ENCODE data around the gene NR2F1. TPM values are rescaled to one million over a fixed set of nuclear protein-coding genes. Genes with fewer than 3 reads are reported as not detected.
"Not testable (repeated sequence)": the region's sequence is repeated elsewhere in the genome, so short reads cannot be mapped to it uniquely, and the experiment has no call there.

Gene NR2F1
- total RNA-seq (2014; rRNA removed; shearing (Covaris generic)) (not detected in 2 replicates), total RNA-seq (2022) (not detected in 2 replicates), Bru-seq, nascent RNA (not detected), BruChase-seq, experiment 1, labeled RNA remaining after a 6-hour chase (percentile 15 among the genes with signal in this experiment), BruChase-seq, experiment 2, labeled RNA remaining after a 2-hour chase (percentile 17 among the genes with signal in this experiment)
- long read RNA-seq: 0 reads

- Histone ChIP-seq H3K9me2 (ENCODE audit: insufficient read depth, low read length) (no peaks in the 10 kb centered on the region), H3K4me1 (ENCODE audit: insufficient read depth, low read length, poor library complexity, severe bottlenecking) (no peaks in the 10 kb centered on the region), H3K79me2 (ENCODE audit: insufficient read depth, low read depth, low read length) (no peaks in the 10 kb centered on the region), H3K4me3 (ENCODE audit: low read depth, low read length, poor library complexity, severe bottlenecking) (no peak within 1 kb of the TSS), H3K27ac (ENCODE audit: low read depth, low read length, poor library complexity, severe bottlenecking) (no peak within 1 kb of the TSS), H2AFZ (ENCODE audit: low read length) (no peak within 1 kb of the TSS), H4K20me1 (ENCODE audit: insufficient read depth, low read length) (no peaks in the 10 kb centered on the region), H3K36me3 (ENCODE audit: insufficient read depth, low read length) (no peaks in the 10 kb centered on the region), H3K4me2 (ENCODE audit: low read length) (no peak within 1 kb of the TSS; the same call in 1 of the 2 replicates), H3K9me3 (ENCODE audit: low read length) (no peaks in the 10 kb centered on the region)
- intact Hi-C loops (cut with micrococcal nuclease; ENCODE audit: unreplicated experiment): loop anchor here (5.0 kb wide), 2 partner anchors 334 to 1154 kb away; no protein-coding TSS in a partner anchor
- BruUV-seq (replicated peaks): no TSS peak
- POLR2A ChIA-PET: interaction anchor here (0.7 kb wide), 3 partner anchors 110 to 879 kb away, joined by 4 to 7 read pairs (median 5); no protein-coding TSS in a partner anchor
- no peak for DNase-seq (ENCODE audit: low spot score)
- CTCF ChIA-PET (ENCODE audit: unreplicated experiment): no interaction called here
- TF ChIP-seq, protein P1, sequence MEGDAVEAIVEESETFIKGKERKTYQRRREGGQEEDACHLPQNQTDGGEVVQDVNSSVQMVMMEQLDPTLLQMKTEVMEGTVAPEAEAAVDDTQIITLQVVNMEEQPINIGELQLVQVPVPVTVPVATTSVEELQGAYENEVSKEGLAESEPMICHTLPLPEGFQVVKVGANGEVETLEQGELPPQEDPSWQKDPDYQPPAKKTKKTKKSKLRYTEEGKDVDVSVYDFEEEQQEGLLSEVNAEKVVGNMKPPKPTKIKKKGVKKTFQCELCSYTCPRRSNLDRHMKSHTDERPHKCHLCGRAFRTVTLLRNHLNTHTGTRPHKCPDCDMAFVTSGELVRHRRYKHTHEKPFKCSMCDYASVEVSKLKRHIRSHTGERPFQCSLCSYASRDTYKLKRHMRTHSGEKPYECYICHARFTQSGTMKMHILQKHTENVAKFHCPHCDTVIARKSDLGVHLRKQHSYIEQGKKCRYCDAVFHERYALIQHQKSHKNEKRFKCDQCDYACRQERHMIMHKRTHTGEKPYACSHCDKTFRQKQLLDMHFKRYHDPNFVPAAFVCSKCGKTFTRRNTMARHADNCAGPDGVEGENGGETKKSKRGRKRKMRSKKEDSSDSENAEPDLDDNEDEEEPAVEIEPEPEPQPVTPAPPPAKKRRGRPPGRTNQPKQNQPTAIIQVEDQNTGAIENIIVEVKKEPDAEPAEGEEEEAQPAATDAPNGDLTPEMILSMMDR (conservative IDR thresholded peaks at IDR 0.05; ENCODE audit: low read length): no peak
- no peak for TF ChIP-seq EZH2phosphoT487 (IDR thresholded peaks at IDR 0.05; ENCODE audit: borderline replicate concordance, low read depth, low read length)
Observed at GRCh38 chr5:93582677-93583438, at the start of gene NR2F1. NR2F1 (plus strand) TSS chr5:93583222; CDS start chr5:93585024, 1,802 bp downstream.

DNA sequence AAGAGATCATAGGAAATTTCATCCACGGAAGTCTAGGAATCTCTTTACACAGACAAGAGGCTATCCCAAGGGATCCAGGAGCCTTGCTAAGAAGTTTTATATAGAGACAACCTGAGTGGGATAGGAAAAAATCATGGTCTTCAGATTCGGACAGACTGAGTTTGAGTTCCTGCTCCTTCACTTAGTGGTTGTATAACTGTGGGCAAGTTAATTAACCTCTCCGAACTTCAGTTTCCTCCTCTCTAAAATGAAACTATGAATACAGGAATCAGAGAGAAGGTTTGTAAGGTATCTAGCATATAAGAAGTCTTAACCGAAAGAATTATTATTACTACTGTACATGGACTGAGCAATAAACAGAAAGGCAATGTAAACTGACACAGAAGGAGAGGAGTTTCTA lies 37.1 kb upstream of the NR2F1 start:
- CTCF ChIA-PET (ENCODE audit: unreplicated experiment): no interaction called here
- H3K79me2 ChIP-seq (ENCODE audit: insufficient read depth, low read depth, low read length): no peaks in the 10 kb centered on the region
- TF ChIP-seq, protein P1 (conservative IDR thresholded peaks at IDR 0.05; ENCODE audit: low read length): no peak
- TF ChIP-seq EZH2phosphoT487 (IDR thresholded peaks at IDR 0.05; ENCODE audit: borderline replicate concordance, low read depth, low read length): no peak

DNA sequence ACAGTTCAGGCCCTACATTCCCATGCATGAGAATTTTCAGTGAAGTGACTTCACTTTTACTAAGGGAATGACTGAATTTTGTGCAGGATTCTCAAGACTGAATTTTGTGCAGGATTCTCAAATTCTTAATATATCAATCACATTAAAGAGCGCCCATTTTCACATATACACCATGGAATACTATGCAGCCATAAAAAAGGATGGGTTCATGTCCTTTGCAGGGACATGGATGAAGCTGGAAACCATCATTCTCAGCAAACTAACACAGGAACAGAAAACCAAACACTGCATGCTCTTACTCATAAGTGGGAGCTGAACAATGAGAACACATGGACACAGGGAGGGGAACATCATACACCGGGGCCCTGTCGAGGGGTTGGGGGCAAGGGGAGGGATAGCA lies 33.4 kb upstream of the NR2F1 start:
- H3K27ac ChIP-seq (ENCODE audit: low read depth, low read length, poor library complexity, severe bottlenecking); H3K9me2 ChIP-seq (ENCODE audit: insufficient read depth, low read length); H3K9me3 ChIP-seq (ENCODE audit: low read length); H3K4me3 ChIP-seq (ENCODE audit: low read depth, low read length, poor library complexity, severe bottlenecking); DNase-seq (ENCODE audit: low spot score); intact Hi-C loops (cut with micrococcal nuclease; ENCODE audit: unreplicated experiment); H3K79me2 ChIP-seq (ENCODE audit: insufficient read depth, low read depth, low read length); H3K4me1 ChIP-seq (ENCODE audit: insufficient read depth, low read length, poor library complexity, severe bottlenecking); CTCF ChIA-PET (ENCODE audit: unreplicated experiment); H3K36me3 ChIP-seq (ENCODE audit: insufficient read depth, low read length); H3K4me2 ChIP-seq (ENCODE audit: low read length); BruUV-seq (replicated peaks); H4K20me1 ChIP-seq (ENCODE audit: insufficient read depth, low read length); H2AFZ ChIP-seq (ENCODE audit: low read length): not testable (repeated sequence)
- POLR2A ChIA-PET: interaction anchor here (0.6 kb wide), 1 partner anchor 55 kb away, joined by 3 read pairs; no protein-coding TSS in a partner anchor

More for the DNA sequence above, 37.1 kb upstream of the NR2F1 start:
- DNase-seq (ENCODE audit: low spot score): no peak
- no TSS peak for BruUV-seq (replicated peaks)
- Histone ChIP-seq H3K4me3 (ENCODE audit: low read depth, low read length, poor library complexity, severe bottlenecking) (no peak overlapping the region), H4K20me1 (ENCODE audit: insufficient read depth, low read length) (no peaks in the 10 kb centered on the region), H3K27ac (ENCODE audit: low read depth, low read length, poor library complexity, severe bottlenecking) (no peak overlapping the region), H3K9me2 (ENCODE audit: insufficient read depth, low read length) (no peaks in the 10 kb centered on the region), H2AFZ (ENCODE audit: low read length) (no peak overlapping the region), H3K36me3 (ENCODE audit: insufficient read depth, low read length) (no peaks in the 10 kb centered on the region), H3K9me3 (ENCODE audit: low read length) (no peaks in the 10 kb centered on the region), H3K4me2 (ENCODE audit: low read length) (no peak overlapping the region), H3K4me1 (ENCODE audit: insufficient read depth, low read length, poor library complexity, severe bottlenecking) (no peaks in the 10 kb centered on the region)
- intact Hi-C loops (cut with micrococcal nuclease; ENCODE audit: unreplicated experiment): no loop called here
- POLR2A ChIA-PET: no interaction called here
